ENCODE data around the gene ARMC7. TPM values are rescaled to one million over a fixed set of nuclear protein-coding genes. Genes with fewer than 3 reads are reported as not detected.

Gene ARMC7

GRCh38 chr17:75174996-75175395, 65.2 kb downstream of the ARMC7 start:
- Histone ChIP-seq H2BK12ac (ENCODE audit: low read length in 2 of 2) (no peak overlapping the region), H2AK5ac (ENCODE audit: low read length, severe bottlenecking) (no peak overlapping the region), H2AFZ (ENCODE audit: low read depth, low read length) (no peak overlapping the region), H4K91ac (ENCODE audit: low read length) (no peak overlapping the region), H4K8ac (ENCODE audit: low read length) (no peak overlapping the region), H3K79me1 (replicated peaks; ENCODE audit: low read length, poor library complexity, severe bottlenecking) (peaks cover 6% of the 10 kb centered on the region), H3K36me3 (ENCODE audit: control insufficient read depth in 1 of 2, insufficient read depth in 2 of 2, low read depth in 1 of 2, low read length in 2 of 2) (peaks cover 68 to 89% of the 10 kb centered on the region in 2 experiments), H3K4me3 (ENCODE audit: insufficient read depth in 1 of 2, low read depth in 1 of 2, low read length in 2 of 2) (no peak overlapping the region), H2BK5ac (ENCODE audit: low read depth, low read length, poor library complexity, severe bottlenecking) (no peak overlapping the region), H3K4me1 (ENCODE audit: control insufficient read depth, insufficient read depth, low read depth, low read length) (peaks cover 4% of the 10 kb centered on the region), H3K9ac (ENCODE audit: low read length) (no peak overlapping the region), H3K14ac (ENCODE audit: low read length in 2 of 2) (no peak overlapping the region), H3K23ac (ENCODE audit: low read length in 2 of 2) (no peak overlapping the region), H3K18ac (ENCODE audit: low read depth in 1 of 2, low read length in 2 of 2) (no peak overlapping the region), H3K4me2 (ENCODE audit: low read length, poor library complexity, severe bottlenecking) (no peak overlapping the region), H2BK15ac (ENCODE audit: low read depth, poor library complexity, severe bottlenecking) (no peak overlapping the region), H2BK120ac (ENCODE audit: low read depth, low read length) (no peak overlapping the region), H3K27me3 (ENCODE audit: control insufficient read depth in 1 of 2, insufficient read depth in 1 of 2, low read length in 2 of 2) (no peaks in the 10 kb centered on the region), H3K9me3 (ENCODE audit: control insufficient read depth, low read length) (no peaks in the 10 kb centered on the region), H3K4ac (ENCODE audit: low read depth in 1 of 2, low read length in 2 of 2) (no peak overlapping the region), H3K27ac (ENCODE audit: low read length, poor library complexity, severe bottlenecking) (no peak overlapping the region)
- no peak for DNase-seq
- 98% methylated on average over 8 of the region's 11 CpGs for WGBS

GRCh38 chr17:75176625-75177024, 66.9 kb downstream of the ARMC7 start:
- Histone ChIP-seq H2BK120ac (ENCODE audit: low read depth, low read length) (no peak overlapping the region), H2AFZ (ENCODE audit: low read depth, low read length) (no peak overlapping the region), H2BK12ac (ENCODE audit: low read length in 2 of 2) (no peak overlapping the region), H3K27me3 (ENCODE audit: control insufficient read depth in 1 of 2, insufficient read depth in 1 of 2, low read length in 2 of 2) (no peaks in the 10 kb centered on the region), H4K8ac (ENCODE audit: low read length) (no peak overlapping the region), H4K91ac (ENCODE audit: low read length) (no peak overlapping the region), H3K27ac (ENCODE audit: low read length, poor library complexity, severe bottlenecking) (no peak overlapping the region), H3K9me3 (ENCODE audit: control insufficient read depth, low read length) (no peaks in the 10 kb centered on the region), H2AK5ac (ENCODE audit: low read length, severe bottlenecking) (no peak overlapping the region), H3K36me3 (ENCODE audit: control insufficient read depth in 1 of 2, insufficient read depth in 2 of 2, low read depth in 1 of 2, low read length in 2 of 2) (peaks cover 63 to 82% of the 10 kb centered on the region in 2 experiments), H3K18ac (ENCODE audit: low read depth in 1 of 2, low read length in 2 of 2) (no peak overlapping the region), H3K4me2 (ENCODE audit: low read length, poor library complexity, severe bottlenecking) (no peak overlapping the region), H3K79me1 (replicated peaks; ENCODE audit: low read length, poor library complexity, severe bottlenecking) (peaks cover 6% of the 10 kb centered on the region), H3K4me1 (ENCODE audit: control insufficient read depth, insufficient read depth, low read depth, low read length) (peaks cover 5% of the 10 kb centered on the region), H2BK5ac (ENCODE audit: low read depth, low read length, poor library complexity, severe bottlenecking) (no peak overlapping the region), H3K4me3 (ENCODE audit: insufficient read depth in 1 of 2, low read depth in 1 of 2, low read length in 2 of 2) (no peak overlapping the region), H3K23ac (ENCODE audit: low read length in 2 of 2) (no peak overlapping the region), H3K4ac (ENCODE audit: low read depth in 1 of 2, low read length in 2 of 2) (no peak overlapping the region), H3K14ac (ENCODE audit: low read length in 2 of 2) (no peak overlapping the region), H3K9ac (ENCODE audit: low read length) (no peak overlapping the region), H2BK15ac (ENCODE audit: low read depth, poor library complexity, severe bottlenecking) (no peak overlapping the region)
- no peak for DNase-seq
- WGBS, result 96% methylated on average over 5 of the region's 5 CpGs

- no peaks in the 10 kb centered on the region for H3K9me3 ChIP-seq (ENCODE audit: control insufficient read depth, low read length)
- no peak overlapping the region for H3K18ac ChIP-seq (ENCODE audit: low read depth in 1 of 2, low read length in 2 of 2)
- no peak overlapping the region for H3K23ac ChIP-seq (ENCODE audit: low read length in 2 of 2)
- H2AK5ac ChIP-seq (ENCODE audit: low read length, severe bottlenecking), result no peak overlapping the region
- no peak overlapping the region for H2AFZ ChIP-seq (ENCODE audit: low read depth, low read length)
- 95% methylated on average over 4 of the region's 6 CpGs for WGBS
- no peak overlapping the region for H3K4me2 ChIP-seq (ENCODE audit: low read length, poor library complexity, severe bottlenecking)
- no peak overlapping the region for H3K27ac ChIP-seq (ENCODE audit: low read length, poor library complexity, severe bottlenecking)
- H3K14ac ChIP-seq (ENCODE audit: low read length in 2 of 2), result no peak overlapping the region
- no peak overlapping the region for H2BK15ac ChIP-seq (ENCODE audit: low read depth, poor library complexity, severe bottlenecking)
- no peak overlapping the region for H2BK5ac ChIP-seq (ENCODE audit: low read depth, low read length, poor library complexity, severe bottlenecking)
- no peak overlapping the region for H3K9ac ChIP-seq (ENCODE audit: low read length)
- H3K4me1 ChIP-seq (ENCODE audit: control insufficient read depth, insufficient read depth, low read depth, low read length), result peaks cover 5% of the 10 kb centered on the region
- no peak overlapping the region for H4K91ac ChIP-seq (ENCODE audit: low read length)
- no peak overlapping the region for H3K4ac ChIP-seq (ENCODE audit: low read depth in 1 of 2, low read length in 2 of 2)
- no peak overlapping the region for H2BK12ac ChIP-seq (ENCODE audit: low read length in 2 of 2)
- no peaks in the 10 kb centered on the region for H3K27me3 ChIP-seq (ENCODE audit: control insufficient read depth in 1 of 2, insufficient read depth in 1 of 2, low read length in 2 of 2)
- H2BK120ac ChIP-seq (ENCODE audit: low read depth, low read length), result no peak overlapping the region
- peaks cover 48 to 65% of the 10 kb centered on the region in 2 experiments for H3K36me3 ChIP-seq (ENCODE audit: control insufficient read depth in 1 of 2, insufficient read depth in 2 of 2, low read depth in 1 of 2, low read length in 2 of 2)
- peaks cover 1% of the 10 kb centered on the region for H3K79me1 ChIP-seq (replicated peaks; ENCODE audit: low read length, poor library complexity, severe bottlenecking)
- H4K8ac ChIP-seq (ENCODE audit: low read length), result no peak overlapping the region
- DNase-seq, result no peak
- no peak overlapping the region for H3K4me3 ChIP-seq (ENCODE audit: insufficient read depth in 1 of 2, low read depth in 1 of 2, low read length in 2 of 2)
Measured at GRCh38 chr17:75178453-75178852, 68.7 kb downstream of the ARMC7 start.

Small RNA genes lying within 50 kb of the gene (small RNA-seq; reads per million reads assigned to genes)
- gene AC111186.1 (ENCODE audit: low read depth) (not detected), gene RF00019 (ENCODE audit: low read depth) (not detected)
